Subcutaneous adipose tissue (tissue), 4 donors: ENCODE measurements around the gene PRICKLE3. TPM values are rescaled to one million over a fixed set of nuclear protein-coding genes. Genes with fewer than 3 reads are reported as not detected.

Experiments
- CTCF ChIP-seq: fragments of 450-650 bp; IDR thresholded peaks from one replicate; pipeline ENCODE4 v1.5.1; 2016; ENCODE audit warnings: low read depth, mild to moderate bottlenecking, control low read depth, antibody characterized with exemption, moderate library complexity
- total RNA-seq, 4 donors: library from RNA; depleted of rRNA; stranded (reverse); fragments of >200 nt; gene quantifications; one replicate each; pipeline ENCODE4 v1.1.0, GENCODE V29; 2016

The PRICKLE3 gene
- total RNA-seq, 4 donors from 2014 or later, result 10.7 to 19.4 (median 13.8) TPM

- no peak for TF ChIP-seq CTCF
Measured at GRCh38 chrX:49177873-49178480, 8.2 kb downstream of the PRICKLE3 start.

GRCh38 chrX:49177338-49177833 lies 8.8 kb downstream of the PRICKLE3 start:
- no peak for TF ChIP-seq CTCF

- TF ChIP-seq CTCF, result no peak
Measured at GRCh38 chrX:49176421-49177326, 9.5 kb downstream of the PRICKLE3 start.

- no peak for TF ChIP-seq CTCF
Measured at GRCh38 chrX:49175435-49176274, 10.5 kb downstream of the PRICKLE3 start.

GRCh38 chrX:49174723-49175122 lies 11.4 kb downstream of the PRICKLE3 start:
- no peak for TF ChIP-seq CTCF

- TF ChIP-seq CTCF, result no peak
Measured at GRCh38 chrX:49172280-49172780, 13.8 kb downstream of the PRICKLE3 start.
